Keratinocyte (primary cell): ENCODE results near the gene ZP1. TPM values are rescaled to one million over a fixed set of nuclear protein-coding genes. Genes with fewer than 3 reads are reported as not detected.

Experiments
- DNase-seq: peaks from one replicate; pipeline ENCODE4 v3.0.0-alpha.2; 2011; ENCODE audit warnings: low read depth, missing footprints, low spot score
- FAIRE-seq: peaks from 2 replicates; lab custom pipeline; 2011; peaks lifted over from hg19 to GRCh38; lab: Jason Lieb, UNC
- H2AFZ ChIP-seq: 2 replicates; pipeline ENCODE4 v1.6.0; 2012; ENCODE audit warnings: low read length, control low read depth, inconsistent platforms; ENCODE audit not compliant: control insufficient read depth
- H3K27ac ChIP-seq: 2 replicates; pipeline ENCODE4 v1.5.1; 2011; ENCODE audit warnings: low read length; ENCODE audit not compliant: control insufficient read depth, insufficient read depth
- H3K27me3 ChIP-seq: 3 replicates; pipeline ENCODE4 v1.6.0; 2011; ENCODE audit warnings: low read length; ENCODE audit not compliant: control insufficient read depth, insufficient read depth; ENCODE audit errors: extremely low read depth
- H3K36me3 ChIP-seq, 2 experiments: 2 replicates in 1 of 2; 3 replicates in 1 of 2; pipeline ENCODE4 v1.5.1; 2011; ENCODE audit warnings: low read length in 2 of 2, mild to moderate bottlenecking in 1 of 2; ENCODE audit not compliant: control insufficient read depth in 2 of 2, insufficient read depth in 2 of 2; ENCODE audit errors: extremely low read depth in 1 of 2
- H3K4me1 ChIP-seq: 3 replicates; pipeline ENCODE4 v1.5.1; 2011; ENCODE audit warnings: low read length; ENCODE audit not compliant: control insufficient read depth, insufficient read depth; ENCODE audit errors: extremely low read depth
- H3K4me2 ChIP-seq: 3 replicates; pipeline ENCODE4 v1.6.0; 2011; ENCODE audit warnings: low read depth, low read length; ENCODE audit not compliant: control insufficient read depth, insufficient read depth; ENCODE audit errors: extremely low read depth
- H3K4me3 ChIP-seq, 3 experiments: fragments of 200-600 bp in 1 of 3; sonication (generic) in 1 of 3; 2 replicates in 2 of 3; 3 replicates in 1 of 3; pipeline ENCODE4 v1.5.1; 2011 to 2016; ENCODE audit warnings: low read length in 3 of 3, mild to moderate bottlenecking in 3 of 3, control low read depth in 2 of 3, inconsistent platforms in 1 of 3, low read depth in 1 of 3, mixed read lengths in 1 of 3, mixed run types in 1 of 3, moderate library complexity in 1 of 3; ENCODE audit not compliant: control insufficient read depth in 2 of 3, insufficient read depth in 2 of 3; ENCODE audit errors: extremely low read depth in 1 of 3
- H3K79me2 ChIP-seq: 2 replicates; pipeline ENCODE4 v1.6.0; 2012; ENCODE audit warnings: low read length; ENCODE audit not compliant: control insufficient read depth, insufficient read depth
- H3K9ac ChIP-seq: 3 replicates; pipeline ENCODE4 v1.6.0; 2011; ENCODE audit warnings: low read length; ENCODE audit not compliant: control insufficient read depth, insufficient read depth; ENCODE audit errors: extremely low read depth
- H3K9me1 ChIP-seq: 3 replicates; pipeline ENCODE4 v1.6.0; 2011; ENCODE audit warnings: low read length; ENCODE audit not compliant: control insufficient read depth, insufficient read depth; ENCODE audit errors: extremely low read depth
- H3K9me3 ChIP-seq: 2 replicates; pipeline ENCODE4 v1.5.1; 2012; ENCODE audit warnings: low read depth, low read length; ENCODE audit not compliant: control insufficient read depth
- H4K20me1 ChIP-seq: 3 replicates; pipeline ENCODE4 v1.6.0; 2011; ENCODE audit warnings: low read length; ENCODE audit not compliant: control insufficient read depth, insufficient read depth; ENCODE audit errors: extremely low read depth
- CTCF ChIP-seq, 3 experiments: IDR thresholded peaks in 1 of 3; conservative IDR thresholded peaks in 1 of 3; optimal IDR thresholded peaks in 1 of 3; 2 replicates in 2 of 3; 3 replicates in 1 of 3; pipeline versions ENCODE3 to v1.5.1; 2011; ENCODE audit warnings: low read length in 3 of 3, mild to moderate bottlenecking in 3 of 3, moderate library complexity in 2 of 3, control low read depth in 1 of 3, inconsistent platforms in 1 of 3; ENCODE audit not compliant: insufficient read depth in 2 of 3; ENCODE audit errors: extremely low read depth in 1 of 3
- EZH2 ChIP-seq: IDR thresholded peaks from one replicate; pipeline ENCODE4 v1.6.1; 2012; ENCODE audit warnings: inconsistent platforms, mild to moderate bottlenecking, low read length, moderate library complexity
- dilution Hi-C: fragments of 300-500 bp; cut with MboI; formaldehyde crosslinking; loops from one replicate; pipeline ENCODE4 v1.7.0; 2020; ENCODE audit warnings: low sequenced_read_pairs; ENCODE audit not compliant: extremely low pct_ligation_motif_present
- polyA plus RNA-seq, 5 experiments: library from polyadenylated mRNA; depleted of rRNA in 3 of 5; stranded (reverse) in 3 of 5; stranded (forward) in 1 of 5; unstranded in 1 of 5; fragments of >200 nt; gene quantifications; 1 replicate in 1 of 5; 2 replicates in 3 of 5; 3 replicates in 1 of 5; pipeline versions ENCODE4 v1.2.1 to v1.2.3, GENCODE V29; 2011 to 2012; ENCODE audit warnings: missing spikeins in 2 of 5, low read depth in 1 of 5, low replicate concordance in 1 of 5

Gene ZP1
- polyA plus RNA-seq, 1 donor (not counting 4 experiments of a cell fraction or from before 2014, with no cell fraction given), result not detected

GRCh38 chr11:60879104-60879503 lies 11.8 kb downstream of the ZP1 start:
- no peak for FAIRE-seq
- no peak overlapping the region for H3K27ac ChIP-seq
- dilution Hi-C loops, result no loop called here

GRCh38 chr11:60879971-60880588 lies 12.7 kb downstream of the ZP1 start:
- Histone ChIP-seq H3K79me2 (no peaks in the 10 kb centered on the region), H3K36me3 (peaks cover 3 to 8% of the 10 kb centered on the region in 2 experiments), H3K4me3 (no peak overlapping the region), H2AFZ (no peak overlapping the region), H3K4me1 (no peaks in the 10 kb centered on the region), H3K9me1 (no peaks in the 10 kb centered on the region), H3K27ac (no peak overlapping the region), H3K4me2 (no peak overlapping the region), H3K9me3 (no peaks in the 10 kb centered on the region), H4K20me1 (no peaks in the 10 kb centered on the region), H3K9ac (no peak overlapping the region), H3K27me3 (no peaks in the 10 kb centered on the region)
- dilution Hi-C loops, result no loop called here
- no peak for DNase-seq
- no peak for TF ChIP-seq CTCF (optimal IDR thresholded peaks at IDR 0.05 in 1 of 3, IDR thresholded peaks at IDR 0.05 in 1 of 3, conservative IDR thresholded peaks at IDR 0.05 in 1 of 3; ENCODE audit: extremely low read depth in 1 of 3, insufficient read depth in 2 of 3, low read length in 3 of 3)
- TF ChIP-seq EZH2, result no peak
- FAIRE-seq, result no peak

More at GRCh38 chr11:60879104-60879503, 11.8 kb downstream of the ZP1 start:
- no peaks in the 10 kb centered on the region for H3K79me2 ChIP-seq
- H3K36me3 ChIP-seq, result peaks cover 3 to 8% of the 10 kb centered on the region in 2 experiments
- H3K4me3 ChIP-seq, result no peak overlapping the region
- no peaks in the 10 kb centered on the region for H3K9me1 ChIP-seq
- H3K9me3 ChIP-seq, result no peaks in the 10 kb centered on the region
- H3K4me2 ChIP-seq, result no peak overlapping the region
- no peak for TF ChIP-seq EZH2
- TF ChIP-seq CTCF (optimal IDR thresholded peaks at IDR 0.05 in 1 of 3, IDR thresholded peaks at IDR 0.05 in 1 of 3, conservative IDR thresholded peaks at IDR 0.05 in 1 of 3; ENCODE audit: extremely low read depth in 1 of 3, insufficient read depth in 2 of 3, low read length in 3 of 3), result no peak
- H3K4me1 ChIP-seq, result no peaks in the 10 kb centered on the region
- no peaks in the 10 kb centered on the region for H3K27me3 ChIP-seq
- no peak overlapping the region for H2AFZ ChIP-seq
- H3K9ac ChIP-seq, result no peak overlapping the region
- H4K20me1 ChIP-seq, result no peaks in the 10 kb centered on the region
- no peak for DNase-seq
